ENCODE measurements around the gene DGKE. TPM values are rescaled to one million over a fixed set of nuclear protein-coding genes. Genes with fewer than 3 reads are reported as not detected.

The DGKE gene
- polyA plus RNA-seq, 1 donor = 8.3 TPM

DNA sequence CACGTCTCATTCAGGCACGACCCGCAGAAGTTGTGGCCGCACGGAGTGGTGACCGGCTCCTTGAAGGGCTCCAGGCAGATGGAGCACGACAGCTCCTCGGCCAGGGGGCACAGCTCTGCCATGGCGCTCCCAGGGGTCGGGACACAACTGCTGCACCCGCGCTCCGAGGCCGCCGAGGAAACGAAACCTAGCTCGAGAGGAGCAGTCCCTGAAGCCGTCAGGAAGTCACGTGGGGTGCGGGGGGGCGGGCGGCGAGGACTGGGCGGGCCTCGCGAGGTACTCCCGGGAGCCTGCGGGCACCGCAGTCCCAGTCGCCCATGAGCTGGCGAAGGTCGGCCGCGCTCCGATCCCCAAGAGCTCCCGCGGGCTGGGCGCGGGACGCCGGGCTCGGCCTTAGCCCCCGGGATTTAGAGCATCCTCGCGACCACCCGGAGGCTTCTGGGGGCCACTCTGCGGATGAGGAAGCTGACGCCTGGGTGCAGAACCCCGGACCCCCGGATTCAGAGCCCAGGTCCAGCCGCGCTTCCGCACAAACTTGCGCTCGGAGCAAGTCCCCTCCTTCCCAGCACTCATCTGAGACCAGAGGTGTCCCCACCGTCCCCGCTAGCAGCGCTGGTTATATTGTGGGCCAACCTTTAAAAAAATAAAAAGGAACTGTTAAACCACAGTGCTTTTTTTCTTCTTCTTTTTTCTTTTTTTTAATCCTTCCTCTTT is 80.1 kb downstream of the DGKE start, which contains the start of gene TRIM25:
TRIM25 (minus strand) TSS at position 183 of the 714 bp plus-strand sequence; CDS start at position 122, 61 bp downstream.
- peak; percentile 82 for DNase-seq

DNA sequence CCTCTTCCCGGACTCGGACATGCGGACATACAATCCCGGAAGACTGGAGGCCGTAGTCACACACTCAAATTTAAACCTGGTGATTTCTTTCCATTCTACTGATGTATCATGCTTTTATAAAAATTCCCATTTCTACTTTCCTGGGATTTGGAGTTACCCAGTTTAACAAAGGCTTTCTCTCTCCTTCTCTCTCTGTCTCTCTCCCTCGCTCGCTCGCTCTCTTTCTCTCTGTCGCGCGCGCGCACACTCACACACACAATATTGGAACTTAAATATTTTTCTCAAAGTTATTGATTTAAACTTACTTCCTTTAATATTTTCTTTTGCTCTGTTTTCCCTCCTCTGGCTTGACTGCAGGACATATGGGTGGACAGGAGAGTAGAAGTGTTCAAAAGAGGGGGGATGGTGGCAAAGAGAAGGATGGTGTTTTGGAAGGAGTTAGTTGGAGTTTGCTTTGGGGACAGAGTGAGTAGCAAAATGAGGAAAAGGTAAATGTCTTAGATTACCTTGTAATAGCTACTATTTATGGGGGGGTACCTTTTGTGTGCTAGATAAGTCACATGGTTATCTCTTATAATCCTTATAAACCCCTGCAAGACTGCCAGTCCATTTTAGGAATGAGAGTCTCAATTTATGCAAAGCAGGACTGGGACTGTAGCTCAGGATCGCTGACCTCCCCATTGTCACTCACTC is 80.8 kb downstream of the DGKE start:
- DNase-seq = peak; percentile 15

DNA sequence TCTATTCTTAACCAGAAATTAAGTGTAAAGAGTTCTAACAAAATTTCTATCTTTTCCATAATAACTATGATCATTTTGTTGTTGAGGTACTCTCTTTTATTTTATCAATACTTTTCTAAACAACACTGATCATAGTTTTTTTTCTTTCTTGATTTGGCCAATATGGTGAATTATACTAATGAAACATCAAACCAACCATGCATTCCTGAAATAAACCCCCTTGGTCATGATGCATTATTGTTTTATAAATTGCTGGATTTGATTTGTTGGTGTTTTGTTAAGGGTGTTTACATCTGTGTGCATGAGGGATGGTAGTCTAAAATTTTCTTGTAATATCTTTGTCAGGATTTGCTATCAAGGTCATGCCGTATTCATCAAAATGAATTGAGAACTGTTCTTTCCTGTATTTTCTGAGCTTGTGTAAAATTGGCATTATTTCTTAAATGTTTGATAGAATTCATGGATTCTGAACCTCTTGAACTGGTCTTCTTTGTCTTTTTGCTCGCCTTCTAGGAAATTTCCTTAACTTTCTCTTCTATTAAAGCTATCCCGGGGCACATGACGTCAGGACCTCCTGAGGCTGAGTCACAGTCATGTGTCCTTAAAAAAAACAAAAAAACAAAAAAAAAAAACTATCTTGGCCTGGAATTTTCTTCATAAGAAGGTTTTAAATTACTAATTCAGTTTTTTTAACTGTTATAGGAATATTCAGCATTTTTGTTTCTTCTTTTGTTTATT is 83.8 kb downstream of the DGKE start:
- no peak for DNase-seq

DNA sequence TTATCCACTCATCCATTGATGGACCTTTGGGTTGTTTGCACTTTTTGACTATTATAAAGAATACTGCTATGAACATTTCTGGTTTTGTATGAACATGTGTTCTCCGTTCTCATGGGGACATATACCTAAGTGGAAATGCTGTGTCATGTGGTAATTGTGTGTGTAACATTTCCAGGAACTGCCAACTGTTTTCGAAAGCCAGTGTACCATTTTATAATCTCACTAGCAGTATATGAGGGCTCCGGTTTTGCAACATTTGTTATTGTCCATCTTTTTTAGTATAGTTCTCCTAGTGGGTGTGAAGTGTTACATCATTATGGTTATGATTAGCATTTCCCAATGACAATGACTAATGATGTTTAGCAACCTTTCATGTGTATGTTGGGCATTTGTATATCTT is 85.0 kb downstream of the DGKE start:
- DNase-seq = no peak

Other genes with a start within 250 kb of the DGKE start
- gene NOG, start 240.5 kb upstream of the DGKE start, polyA plus RNA-seq (ENCODE audit: insufficient read length) = 1.1 TPM
- 1.6 TPM for gene C17orf67, start 231 bp upstream of the DGKE start, polyA plus RNA-seq (ENCODE audit: insufficient read length)
- 41.6 TPM for gene TRIM25, start 79.9 kb downstream of the DGKE start, polyA plus RNA-seq (ENCODE audit: insufficient read length)
- 33.2 TPM for gene COIL, start 126.9 kb downstream of the DGKE start, polyA plus RNA-seq (ENCODE audit: insufficient read length)
- 100 TPM for gene SCPEP1, start 144.0 kb downstream of the DGKE start, polyA plus RNA-seq (ENCODE audit: insufficient read length)

Measured in left kidney (tissue), 2 donors.